Hepatic stellate cell (primary cell): ENCODE measurements around the gene ACSM4.
"Not testable (repeated sequence)": the region's sequence is repeated elsewhere in the genome, so short reads cannot be mapped to it uniquely, and the experiment has no call there.

Experiments used
- DNase-seq: peaks from one replicate; pipeline ENCODE4 v3.0.0; 2011; ENCODE audit warnings: low spot score

The ACSM4 gene

DNA sequence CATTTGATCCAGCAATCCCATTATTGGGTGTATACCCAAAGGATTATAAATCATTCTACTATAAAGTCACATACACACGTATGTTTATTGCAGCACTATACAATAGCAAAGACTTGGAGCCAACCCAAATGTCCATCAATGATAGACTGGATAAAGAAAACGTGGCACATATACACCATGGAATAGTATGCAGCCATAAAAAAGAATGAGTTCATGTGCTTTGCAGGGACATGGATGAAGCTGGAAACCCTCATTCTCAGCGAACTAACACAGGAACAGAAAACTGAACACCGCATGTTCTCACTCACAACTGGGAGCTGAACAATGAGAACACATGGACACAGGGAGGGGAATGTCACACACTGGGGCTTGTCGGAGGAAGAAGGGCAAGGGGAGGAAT, 33.9 kb downstream of the ACSM4 start:
- DNase-seq: not testable (repeated sequence)

DNA sequence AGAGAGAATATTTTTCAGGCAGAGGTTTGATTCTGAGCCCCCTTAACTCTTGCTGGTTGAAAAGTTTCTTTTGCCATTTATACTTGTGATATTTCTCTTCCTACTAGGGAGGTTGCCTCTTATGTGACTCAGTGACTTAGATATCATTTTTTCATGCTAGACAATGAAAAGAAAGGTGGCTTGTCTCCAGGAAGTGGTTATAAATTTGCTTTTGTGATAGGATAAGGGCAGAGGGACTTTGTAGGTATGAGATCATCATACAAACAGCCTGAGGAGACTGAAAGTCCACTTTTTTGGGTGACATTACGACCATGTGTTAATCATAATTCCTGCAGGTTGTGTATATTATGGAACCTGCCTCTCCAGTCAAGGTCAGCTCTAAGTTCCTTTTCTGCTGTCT, 35.8 kb downstream of the ACSM4 start:
- no peak for DNase-seq

DNA sequence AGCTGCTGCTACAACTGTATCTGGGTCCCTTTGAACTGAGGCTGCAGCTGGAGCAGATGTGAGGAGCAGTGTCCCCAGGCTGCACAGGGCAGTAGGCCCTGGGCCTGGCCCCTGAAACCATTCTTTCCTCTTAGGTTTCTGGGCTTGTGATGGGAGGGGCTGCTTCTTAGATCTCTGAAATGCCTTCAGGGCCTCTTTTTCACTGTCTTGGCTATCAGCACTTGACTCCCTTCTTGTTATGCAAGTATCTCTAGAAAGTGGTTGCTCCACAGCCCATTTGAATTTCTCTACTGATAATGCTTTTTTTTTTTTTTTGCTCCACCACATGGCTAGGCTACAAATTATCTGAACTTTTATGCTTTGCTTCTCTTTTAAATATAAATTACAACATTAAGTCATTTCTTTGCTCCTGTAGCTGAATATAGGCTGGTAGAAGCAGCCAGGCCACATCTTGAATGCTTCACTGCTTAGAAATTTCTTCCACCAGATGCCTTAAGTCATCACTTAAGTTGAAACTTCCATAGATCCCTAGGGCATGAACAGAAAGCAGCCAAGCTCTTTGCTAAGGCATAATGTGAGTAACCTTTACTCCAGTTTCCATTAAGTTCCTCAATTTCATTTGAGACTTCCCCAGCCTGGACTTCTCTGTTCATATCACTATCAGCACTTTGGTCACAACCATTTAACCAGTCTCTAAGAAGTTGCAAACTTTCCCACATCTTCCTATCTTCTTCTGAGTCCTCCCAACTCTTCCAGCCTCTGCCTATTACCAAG, 41.1 kb downstream of the ACSM4 start:
- DNase-seq: no peak

DNA sequence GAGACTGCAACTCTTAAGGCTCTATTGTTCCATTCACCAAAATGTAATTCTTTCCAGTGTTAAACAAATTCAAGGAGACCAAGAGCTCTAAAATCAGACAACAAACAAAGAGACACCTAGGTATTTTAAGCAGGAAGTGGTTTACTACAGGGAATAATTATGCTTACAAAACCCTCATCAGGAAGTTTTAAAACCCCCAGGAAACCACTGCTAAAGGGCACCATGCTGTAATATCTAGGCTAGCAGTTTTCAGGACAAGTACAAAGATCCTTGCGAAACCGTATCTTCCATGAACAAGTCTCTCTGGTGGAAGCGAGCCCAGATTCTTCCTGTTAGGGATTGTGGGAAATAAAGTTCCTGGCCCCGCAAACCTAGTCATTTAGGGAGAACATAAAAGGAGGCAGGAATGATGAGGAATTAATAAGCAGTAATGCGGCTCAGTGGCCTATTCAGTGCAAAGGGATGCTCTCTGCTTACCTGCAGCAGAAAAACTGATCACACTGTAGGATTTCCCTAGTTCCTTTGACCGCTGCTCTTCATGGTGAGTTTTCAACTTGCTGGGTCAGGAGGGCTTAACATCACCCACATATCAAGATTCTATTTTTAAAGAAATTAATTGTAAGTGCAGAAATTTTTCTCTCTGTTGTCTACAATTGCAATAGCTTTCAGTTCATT, 42.8 kb downstream of the ACSM4 start:
- no peak for DNase-seq

GRCh38 chr12:7349418-7349817, 45.5 kb downstream of the ACSM4 start:
- DNase-seq: no peak

GRCh38 chr12:7351177-7351576, 47.3 kb downstream of the ACSM4 start:
- no peak for DNase-seq

- DNase-seq: no peak
Observed at GRCh38 chr12:7352661-7353060, 48.8 kb downstream of the ACSM4 start.

GRCh38 chr12:7354529-7354928, 50.7 kb downstream of the ACSM4 start:
- DNase-seq: no peak

- no peak for DNase-seq
Observed at GRCh38 chr12:7361265-7361664, 57.4 kb downstream of the ACSM4 start.

DNA sequence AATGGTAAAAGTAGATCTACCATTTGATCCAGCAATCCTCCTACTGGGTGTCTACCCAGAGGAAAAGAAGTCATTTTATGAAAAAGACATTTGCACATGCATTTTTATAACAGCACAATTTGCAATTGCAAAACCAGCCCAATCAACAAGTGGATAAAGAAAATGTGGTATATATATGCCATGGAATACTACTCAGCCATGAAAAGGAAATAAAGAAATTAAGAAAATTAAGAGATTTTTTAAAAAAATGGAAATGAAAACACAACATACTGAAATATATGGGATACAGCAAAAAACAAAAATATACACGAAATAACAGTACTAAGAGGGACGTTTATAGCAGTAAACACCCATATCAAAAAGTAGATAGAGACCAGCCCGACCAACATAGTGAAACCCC, 58.9 kb downstream of the ACSM4 start:
- DNase-seq: no peak

DNA sequence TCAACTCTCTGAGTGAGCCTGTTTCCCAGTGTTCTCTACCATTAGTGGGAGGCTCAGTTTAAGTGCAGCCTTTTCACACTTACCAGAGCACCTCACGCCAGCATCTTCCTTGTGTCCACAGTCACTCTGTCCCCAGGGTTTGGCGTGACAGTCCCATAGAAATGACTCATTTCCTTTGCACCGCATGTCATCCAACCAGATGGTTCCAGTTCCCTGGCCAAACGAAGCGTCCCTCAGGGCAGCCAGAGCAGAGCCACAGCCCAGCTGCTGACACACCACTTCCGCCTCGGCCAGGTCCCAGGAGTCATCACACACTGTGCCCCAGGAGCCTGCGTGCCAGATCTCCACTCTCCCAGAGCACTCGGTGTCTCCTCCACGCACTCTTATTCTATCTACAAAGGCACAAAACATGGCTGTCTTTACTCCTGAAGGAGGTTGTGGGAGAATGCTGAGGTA, 65.4 kb downstream of the ACSM4 start:
- peak; percentile 51 for DNase-seq

DNA sequence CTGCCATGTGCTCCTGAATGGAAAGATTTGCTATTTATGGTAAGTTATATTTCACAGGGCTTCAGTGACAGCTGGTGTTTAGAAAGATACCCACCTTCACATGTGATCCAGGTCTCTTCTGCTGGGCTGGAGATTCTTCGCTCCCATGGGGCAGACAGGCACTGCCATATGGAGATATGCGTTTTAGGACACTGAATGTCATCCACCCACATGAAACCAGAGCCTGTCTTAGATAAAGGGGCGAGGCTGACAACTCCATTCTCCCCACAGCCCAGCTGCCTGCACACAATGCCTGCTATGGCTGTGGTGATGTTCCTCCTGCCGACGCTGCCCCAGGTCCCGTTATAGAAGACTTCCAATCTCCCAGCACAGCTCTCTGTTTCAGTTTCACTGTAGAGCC, 69.4 kb downstream of the ACSM4 start:
- DNase-seq: no peak

- DNase-seq: peak; percentile 30
Observed at GRCh38 chr12:7374423-7375144, 70.7 kb downstream of the ACSM4 start.

DNA sequence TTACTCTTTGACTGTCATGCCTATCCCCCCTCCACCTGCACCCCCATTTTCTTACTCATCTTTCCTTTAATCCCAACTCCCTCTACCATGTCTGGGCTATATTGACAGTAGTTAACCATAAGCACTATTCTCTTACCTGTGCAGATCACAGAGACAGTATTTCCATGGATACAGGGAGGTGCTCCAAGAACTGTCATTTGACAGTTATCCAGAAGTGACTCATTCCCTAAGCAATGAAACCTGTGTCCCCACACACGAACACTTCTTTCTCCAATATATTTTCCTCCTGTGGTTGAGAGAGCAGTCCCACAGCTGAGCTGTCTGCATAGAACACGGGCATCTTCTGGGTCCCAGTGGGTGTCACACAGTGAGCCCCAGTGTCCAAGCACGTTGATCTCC, 71.3 kb downstream of the ACSM4 start:
- DNase-seq: no peak

DNA sequence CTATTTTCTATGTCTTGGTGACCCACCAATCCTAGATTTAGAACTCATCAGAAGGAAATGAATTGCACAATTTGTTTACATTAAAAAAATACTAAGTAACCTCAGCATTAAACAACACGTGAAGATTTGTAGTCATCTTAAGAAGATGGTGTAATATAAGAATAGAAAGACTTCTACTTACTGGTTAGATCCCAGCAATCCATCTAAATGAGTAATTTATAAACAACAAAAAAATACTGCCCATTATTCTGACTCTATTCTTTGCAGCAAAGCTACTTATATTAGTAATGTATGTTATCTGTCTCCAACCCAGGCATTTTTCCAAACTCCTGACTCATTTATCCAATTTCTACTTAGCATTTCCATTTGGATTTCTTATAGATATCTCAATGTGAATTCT, 72.3 kb downstream of the ACSM4 start:
- peak; percentile 19 for DNase-seq
